ENCODE measurements around the gene TOMM20. TPM values are rescaled to one million over a fixed set of nuclear protein-coding genes. Genes with fewer than 3 reads are reported as not detected.

The TOMM20 gene
- total RNA-seq, 1 donor: 108 TPM

- H3K36me3 ChIP-seq (ENCODE audit: insufficient read depth, low read length): no peaks in the 10 kb centered on the region
- H3K79me2 ChIP-seq (ENCODE audit: insufficient read depth, low read length): no peaks in the 10 kb centered on the region
- H2AFZ ChIP-seq (ENCODE audit: low read length): peak overlapping the region; percentile 39
- TF ChIP-seq, protein P1, sequence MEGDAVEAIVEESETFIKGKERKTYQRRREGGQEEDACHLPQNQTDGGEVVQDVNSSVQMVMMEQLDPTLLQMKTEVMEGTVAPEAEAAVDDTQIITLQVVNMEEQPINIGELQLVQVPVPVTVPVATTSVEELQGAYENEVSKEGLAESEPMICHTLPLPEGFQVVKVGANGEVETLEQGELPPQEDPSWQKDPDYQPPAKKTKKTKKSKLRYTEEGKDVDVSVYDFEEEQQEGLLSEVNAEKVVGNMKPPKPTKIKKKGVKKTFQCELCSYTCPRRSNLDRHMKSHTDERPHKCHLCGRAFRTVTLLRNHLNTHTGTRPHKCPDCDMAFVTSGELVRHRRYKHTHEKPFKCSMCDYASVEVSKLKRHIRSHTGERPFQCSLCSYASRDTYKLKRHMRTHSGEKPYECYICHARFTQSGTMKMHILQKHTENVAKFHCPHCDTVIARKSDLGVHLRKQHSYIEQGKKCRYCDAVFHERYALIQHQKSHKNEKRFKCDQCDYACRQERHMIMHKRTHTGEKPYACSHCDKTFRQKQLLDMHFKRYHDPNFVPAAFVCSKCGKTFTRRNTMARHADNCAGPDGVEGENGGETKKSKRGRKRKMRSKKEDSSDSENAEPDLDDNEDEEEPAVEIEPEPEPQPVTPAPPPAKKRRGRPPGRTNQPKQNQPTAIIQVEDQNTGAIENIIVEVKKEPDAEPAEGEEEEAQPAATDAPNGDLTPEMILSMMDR (IDR thresholded peaks at IDR 0.05; ENCODE audit: extremely low read depth, low read depth, low read length): no peak
- DNase-seq (ENCODE audit: insufficient read length, low spot score, missing footprints): no peak
- no peak overlapping the region for H3K4me3 ChIP-seq (ENCODE audit: insufficient read depth, low read length)
- no peak overlapping the region for H3K27ac ChIP-seq (ENCODE audit: low read depth, low read length)
- no peak overlapping the region for H3K4me2 ChIP-seq (ENCODE audit: insufficient read depth, low read length)
- no peaks in the 10 kb centered on the region for H3K27me3 ChIP-seq (ENCODE audit: insufficient read depth, low read length)
- peaks cover 4% of the 10 kb centered on the region for H3K4me1 ChIP-seq (ENCODE audit: insufficient read depth, low read length)
- H3K9me3 ChIP-seq (ENCODE audit: low read depth, low read length): no peaks in the 10 kb centered on the region
- H4K20me1 ChIP-seq (ENCODE audit: insufficient read depth, low read length): no peaks in the 10 kb centered on the region
Measured at GRCh38 chr1:235060607-235061470, 67.8 kb downstream of the TOMM20 start.

Small RNA genes lying within 50 kb of the gene (small RNA-seq; reads per million reads assigned to genes)
- gene AL732292.1 (not detected), gene SNORA14B (81.7 reads per million, percentile 97 among the genes with 10 or more reads in this experiment)

Other genes with a start within 250 kb of the TOMM20 start
- 55.0 and 58.9 TPM in 2 replicates for gene RBM34, start 32.4 kb upstream of the TOMM20 start, total RNA-seq
- gene ARID4B, start 199.3 kb upstream of the TOMM20 start, total RNA-seq: 33.7 and 47.4 TPM in 2 replicates
- gene GGPS1, start 199.7 kb upstream of the TOMM20 start, total RNA-seq: 22.4 and 23.9 TPM in 2 replicates
- 22.8 and 26.8 TPM in 2 replicates for gene TBCE, start 238.6 kb upstream of the TOMM20 start, total RNA-seq

Data from osteoblast (primary cell).